HG03175 (cell line): ENCODE results near the gene IAH1.

Experiments used
- ATAC-seq: cut with Tn5 transposase; IDR thresholded peaks from one replicate; pipeline ENCODE4 v1.9.1; 2021; ENCODE audit warnings: mild to moderate bottlenecking, moderate library complexity; ENCODE audit not compliant: unreplicated experiment

Gene IAH1

GRCh38 chr2:9527995-9528787 lies 53.8 kb downstream of the IAH1 start:
- ATAC-seq = no peak

- ATAC-seq = no peak
Measured at GRCh38 chr2:9532421-9532820, 58.1 kb downstream of the IAH1 start.

GRCh38 chr2:9533663-9534062 lies 59.3 kb downstream of the IAH1 start:
- no peak for ATAC-seq

- ATAC-seq = no peak
Measured at GRCh38 chr2:9535177-9535576, 60.8 kb downstream of the IAH1 start.

- no peak for ATAC-seq
Measured at GRCh38 chr2:9536504-9536903, 62.2 kb downstream of the IAH1 start.

GRCh38 chr2:9538000-9538507 lies 63.7 kb downstream of the IAH1 start:
- ATAC-seq = no peak
